ENCODE data around the gene PLA2R1.
A peak's percentile ranks its signal among the peaks of the same experiment; 100 is the strongest.
"Not testable (repeated sequence)": the region's sequence is repeated elsewhere in the genome, so short reads cannot be mapped to it uniquely, and the experiment has no call there.

The PLA2R1 gene

GRCh38 chr2:159982270-159982669 is 80.1 kb downstream of the PLA2R1 start:
- DNase-seq, result no peak

- DNase-seq, result no peak
These were observed 85.8 kb downstream of the PLA2R1 start for GRCh38 chr2:159976527-159977160.

DNA sequence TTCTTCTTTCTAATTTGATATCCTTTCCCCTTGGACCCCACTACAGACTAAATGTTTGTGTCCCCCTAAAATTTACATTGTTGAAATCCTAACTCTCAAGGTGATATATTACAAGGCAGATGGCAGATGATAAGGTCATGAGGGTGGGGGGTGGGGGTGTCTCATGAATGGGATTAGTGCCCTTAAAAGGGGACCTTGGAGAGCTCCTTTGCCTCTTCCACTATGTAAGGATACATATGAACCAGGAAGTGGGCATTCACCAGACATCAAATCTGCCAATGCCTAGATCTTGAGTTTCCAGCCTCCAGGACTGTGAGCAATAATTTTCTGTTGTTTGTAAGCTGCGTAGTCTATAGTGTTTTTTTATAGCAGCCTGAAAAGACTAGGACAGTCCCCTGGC is 89.1 kb downstream of the PLA2R1 start:
- no peak for DNase-seq

DNA sequence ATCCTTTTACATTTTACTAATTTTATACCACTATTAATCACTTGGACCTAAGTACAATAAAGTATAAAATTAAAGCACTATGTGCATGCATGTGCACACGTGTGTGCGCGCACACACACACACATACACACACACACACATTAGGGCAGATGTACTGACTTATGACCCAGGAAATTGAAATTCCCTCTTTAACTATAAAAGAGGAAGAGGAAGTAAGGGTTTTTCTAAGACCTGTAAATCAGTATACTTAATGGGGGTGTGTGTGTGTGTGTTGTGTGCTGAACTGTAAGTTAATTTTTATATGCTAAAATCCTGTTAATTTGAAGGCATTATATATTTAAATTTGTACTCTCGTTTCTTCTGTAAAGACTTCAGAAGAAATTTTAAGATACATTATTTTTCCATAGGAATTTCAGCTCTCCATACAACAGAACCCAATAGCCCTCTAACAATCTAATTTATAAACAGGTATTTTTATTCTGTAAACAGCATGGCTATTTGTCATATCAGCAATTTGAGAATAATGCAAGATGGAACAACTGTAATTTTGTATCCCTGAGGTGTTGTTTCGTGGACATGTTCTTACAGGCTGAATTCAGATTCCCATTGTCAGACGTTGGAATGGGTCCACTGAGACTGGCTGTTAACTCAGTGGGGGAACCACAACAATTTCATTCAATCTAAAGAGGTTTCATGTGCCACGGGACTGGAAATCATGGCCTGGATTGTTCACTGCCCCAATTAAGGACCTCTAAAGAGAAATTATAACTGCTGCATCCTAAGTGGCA is 90.9 kb downstream of the PLA2R1 start:
- DNase-seq, result no peak

GRCh38 chr2:159970548-159970947 is 91.9 kb downstream of the PLA2R1 start:
- DNase-seq, result not testable (repeated sequence)

GRCh38 chr2:159968279-159968900 is 94.0 kb downstream of the PLA2R1 start:
- peak in 1 of 5 donors; percentile 6 for DNase-seq

DNA sequence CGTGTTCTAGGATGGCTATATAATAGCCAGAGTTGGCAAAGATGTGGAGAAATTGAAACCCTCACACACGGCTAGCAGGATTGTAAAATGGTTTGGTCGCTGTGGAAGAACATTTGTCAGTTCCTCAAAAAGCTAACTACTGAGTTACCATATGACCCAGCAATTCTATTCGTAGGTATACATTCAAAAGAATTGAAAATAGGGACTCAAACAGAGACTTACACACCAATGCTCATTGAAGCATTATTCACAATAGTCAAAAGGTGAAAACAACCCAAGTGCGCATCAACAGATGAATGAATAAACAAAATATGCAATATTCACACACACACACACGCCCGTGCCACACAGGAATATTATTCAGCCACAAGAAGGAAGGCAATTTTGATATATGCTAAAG is 98.7 kb downstream of the PLA2R1 start:
- DNase-seq, result no peak

DNA sequence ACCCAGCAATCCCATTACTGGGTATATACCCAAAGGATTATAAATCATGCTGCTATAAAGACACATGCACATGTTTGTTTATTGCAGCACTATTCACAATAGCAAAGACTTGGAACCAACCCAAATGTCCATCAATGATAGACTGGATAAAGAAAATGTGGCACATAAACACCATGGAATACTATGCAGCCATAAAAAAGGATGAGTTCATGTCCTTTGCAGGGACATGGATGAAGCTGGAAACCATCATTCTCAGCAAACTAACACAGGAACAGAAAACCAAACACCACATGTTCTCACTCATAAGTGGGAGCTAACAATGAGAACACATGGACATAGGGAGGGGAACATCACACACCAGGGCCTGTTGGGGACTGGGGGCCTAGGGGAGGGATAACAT is 99.9 kb downstream of the PLA2R1 start:
- not testable (repeated sequence) for DNase-seq

DNA sequence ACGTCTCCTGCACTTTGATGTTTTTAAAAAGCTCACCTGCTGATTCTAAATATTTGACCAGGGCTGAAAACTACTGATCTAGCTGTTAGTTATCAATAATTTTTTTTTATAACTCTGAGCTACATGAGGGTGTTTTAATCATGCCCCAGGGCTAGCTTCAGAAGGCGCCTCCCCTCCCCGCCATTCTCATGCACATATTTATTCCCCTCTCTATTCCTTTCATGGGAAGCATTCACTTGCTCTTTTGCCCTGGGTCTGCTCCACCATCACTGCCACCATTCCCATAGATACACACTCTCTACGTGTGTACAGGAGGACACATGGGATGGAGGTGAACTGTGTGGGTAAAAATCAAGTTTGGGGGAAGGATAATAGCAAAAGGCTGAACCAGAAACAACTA is 101.0 kb downstream of the PLA2R1 start:
- DNase-seq, result no peak

GRCh38 chr2:159961037-159961436 is 101.4 kb downstream of the PLA2R1 start:
- no peak for DNase-seq

DNA sequence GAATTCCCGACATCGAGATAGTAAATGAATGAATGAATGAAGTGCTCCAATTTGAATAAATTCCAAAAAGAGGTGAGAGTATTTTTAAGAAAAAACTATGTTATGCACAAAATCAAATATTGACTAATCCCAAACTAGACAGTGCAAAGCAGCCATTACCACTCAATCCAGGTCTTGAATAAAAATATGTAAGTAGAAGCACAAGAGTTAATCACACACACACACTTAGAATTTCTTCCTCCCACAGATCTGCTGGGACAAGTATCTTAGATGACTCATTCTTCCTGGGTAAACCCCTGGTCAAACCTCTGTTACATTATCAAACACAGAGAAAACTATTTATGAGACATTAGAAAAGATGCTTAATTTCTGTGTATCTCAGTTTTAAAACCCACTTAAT is 102.0 kb downstream of the PLA2R1 start:
- DNase-seq, result peak in 1 of 5 donors; percentile 16

DNA sequence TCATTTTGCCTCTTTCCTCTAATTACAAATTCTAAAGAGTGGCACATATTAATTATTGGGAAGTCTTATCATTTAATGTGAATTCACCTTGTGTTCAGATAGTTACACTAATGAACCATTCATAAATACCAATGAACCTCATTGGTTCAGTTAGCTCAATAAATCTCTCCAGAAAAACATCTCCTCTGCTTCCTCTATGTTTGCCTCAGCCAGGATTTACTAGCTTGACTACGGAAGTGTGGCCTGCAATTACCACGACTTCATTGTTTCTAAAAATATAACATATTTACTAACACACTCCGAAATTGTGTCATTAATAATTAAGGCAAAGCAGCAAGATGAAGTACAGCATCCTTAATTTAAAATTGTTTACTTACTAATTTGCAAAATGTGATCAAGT is 103.3 kb downstream of the PLA2R1 start:
- DNase-seq, result no peak

DNA sequence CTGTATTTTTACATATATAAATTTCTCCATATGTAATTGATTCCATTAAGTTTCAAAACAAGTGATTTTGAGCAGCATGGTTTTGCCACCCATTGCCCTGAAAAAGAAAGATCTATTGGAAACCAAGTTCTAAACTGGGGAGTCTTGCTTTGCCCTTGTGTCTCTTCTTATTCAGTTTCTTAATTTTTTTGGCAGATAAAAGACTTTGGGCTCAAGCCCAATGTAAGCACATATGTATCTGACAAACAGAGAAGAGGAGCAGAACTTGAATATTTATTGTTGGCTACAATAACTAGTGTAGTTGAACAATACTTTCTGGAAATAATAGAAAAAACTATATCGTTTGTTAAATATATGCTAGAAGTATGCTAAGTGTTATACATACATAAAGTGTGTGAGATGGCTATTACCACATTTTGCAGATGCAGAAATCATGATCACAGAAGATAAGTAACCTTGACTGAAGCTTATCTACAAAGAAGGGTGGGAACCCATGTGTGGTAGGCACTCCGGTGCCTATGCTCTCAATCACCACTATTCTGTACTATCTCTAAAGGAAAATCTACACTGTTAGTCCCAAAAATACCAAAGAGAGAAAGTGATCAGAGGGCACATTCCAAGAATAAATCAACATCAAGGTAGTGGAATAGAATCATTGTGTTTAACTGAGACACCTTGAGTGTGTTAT is 109.1 kb downstream of the PLA2R1 start:
- DNase-seq, result no peak

DNA sequence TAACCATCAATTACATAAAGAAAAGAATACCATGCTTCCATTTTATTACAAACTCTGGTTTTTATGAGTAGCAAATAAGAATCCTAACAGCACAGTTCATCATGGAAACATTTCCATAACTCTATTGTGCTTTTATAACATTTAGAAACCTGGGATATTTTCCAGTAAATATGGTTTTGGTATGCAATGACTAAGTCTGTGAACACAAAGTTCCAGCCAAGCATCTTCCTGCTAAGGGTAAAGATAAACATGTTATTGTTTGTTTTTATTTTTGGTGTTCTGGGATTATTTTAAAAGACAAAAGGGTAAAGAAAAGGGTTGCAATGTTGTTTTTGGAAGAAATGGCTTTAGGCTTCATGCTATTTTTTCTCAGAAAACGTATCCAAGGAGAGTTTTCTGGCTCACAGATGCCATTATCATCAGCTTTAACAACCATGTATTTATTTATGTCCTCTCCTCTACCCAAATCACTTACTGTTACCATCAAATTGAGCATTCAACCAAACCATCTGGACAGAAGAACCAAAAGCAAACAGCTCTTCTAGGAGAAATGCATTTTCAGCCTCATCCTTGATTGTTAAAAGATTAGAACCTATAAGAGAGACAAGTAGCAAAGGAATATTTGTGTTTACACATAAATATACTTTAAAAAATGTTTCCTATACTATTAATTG is 116.0 kb downstream of the PLA2R1 start:
- no peak for DNase-seq

DNA sequence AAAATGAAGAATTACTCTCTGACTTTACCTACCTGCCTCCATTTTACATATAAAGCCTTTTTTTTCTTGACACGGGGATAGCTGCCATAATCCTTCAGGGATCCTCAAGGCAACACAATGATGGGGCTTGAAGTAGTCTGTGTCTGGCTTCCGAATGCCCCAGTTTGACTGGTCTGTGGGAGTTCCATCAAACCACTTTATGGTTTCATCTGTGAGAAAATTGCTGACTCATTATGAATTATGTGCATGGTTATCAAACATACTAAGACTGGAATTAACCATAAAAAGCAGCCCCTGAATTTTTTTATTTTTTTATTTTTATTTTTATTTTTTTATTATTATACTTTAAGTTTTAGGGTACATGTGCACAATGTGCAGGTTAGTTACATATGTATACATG is 117.5 kb downstream of the PLA2R1 start:
- DNase-seq, result no peak

DNA sequence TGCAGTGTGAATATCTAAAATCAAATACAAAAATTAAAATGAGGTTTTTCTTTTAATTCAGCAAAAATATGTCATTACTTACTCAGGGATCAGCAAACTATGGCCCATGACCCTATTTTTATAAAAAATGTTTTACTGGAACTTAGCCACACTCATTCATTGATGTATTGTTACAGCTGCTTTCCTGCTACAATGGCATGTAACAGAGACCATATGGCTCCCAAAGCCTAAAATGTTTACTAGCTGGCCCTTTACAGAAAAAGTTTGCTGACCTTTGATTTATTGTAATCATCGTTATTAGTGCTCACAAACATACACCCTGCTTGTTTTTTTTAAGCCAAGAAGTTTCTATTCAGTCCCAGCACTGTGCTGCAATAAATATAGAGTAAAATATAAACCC is 120.3 kb downstream of the PLA2R1 start:
- DNase-seq, result no peak

- no peak for DNase-seq
These were observed 120.7 kb downstream of the PLA2R1 start for GRCh38 chr2:159941729-159942128.

GRCh38 chr2:159939946-159940345 is 122.5 kb downstream of the PLA2R1 start:
- DNase-seq, result no peak

DNA sequence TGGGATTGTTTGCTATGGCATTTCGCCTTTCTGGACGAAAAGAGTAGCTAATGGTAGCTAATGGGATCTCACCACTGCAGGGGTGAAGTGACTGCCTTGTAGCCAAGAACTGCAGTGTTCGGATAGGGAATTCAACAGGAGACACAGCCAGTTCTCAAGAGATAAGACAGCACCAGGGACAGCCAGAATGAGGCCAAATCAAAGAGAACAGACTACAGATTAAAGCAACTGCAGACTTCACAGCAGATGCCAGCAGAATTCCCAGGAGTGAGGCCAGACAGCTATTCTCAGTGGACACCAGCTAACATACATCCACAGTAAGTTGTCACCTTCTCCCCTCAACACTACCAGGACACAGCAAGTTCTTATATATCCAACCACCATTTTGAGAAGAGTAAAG is 124.0 kb downstream of the PLA2R1 start:
- no peak for DNase-seq

- no peak for DNase-seq
These were observed 125.9 kb downstream of the PLA2R1 start for GRCh38 chr2:159936471-159936870.

DNA sequence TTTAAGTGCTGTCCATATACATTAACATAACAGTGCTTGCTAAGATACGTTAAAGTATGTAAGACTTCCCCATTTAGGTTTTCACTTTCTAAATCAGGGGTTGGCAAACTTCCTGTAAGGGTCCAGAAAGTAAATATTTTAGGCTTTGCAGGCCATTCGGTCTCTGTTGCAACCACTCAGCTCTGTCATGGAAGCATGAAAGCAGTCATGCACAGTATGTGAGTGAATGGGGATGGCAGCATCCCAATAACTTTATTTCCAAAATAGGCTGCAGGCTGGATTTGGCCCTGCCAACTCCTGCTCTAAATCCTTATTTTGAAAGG is 128.7 kb downstream of the PLA2R1 start:
- DNase-seq, result no peak

DNA sequence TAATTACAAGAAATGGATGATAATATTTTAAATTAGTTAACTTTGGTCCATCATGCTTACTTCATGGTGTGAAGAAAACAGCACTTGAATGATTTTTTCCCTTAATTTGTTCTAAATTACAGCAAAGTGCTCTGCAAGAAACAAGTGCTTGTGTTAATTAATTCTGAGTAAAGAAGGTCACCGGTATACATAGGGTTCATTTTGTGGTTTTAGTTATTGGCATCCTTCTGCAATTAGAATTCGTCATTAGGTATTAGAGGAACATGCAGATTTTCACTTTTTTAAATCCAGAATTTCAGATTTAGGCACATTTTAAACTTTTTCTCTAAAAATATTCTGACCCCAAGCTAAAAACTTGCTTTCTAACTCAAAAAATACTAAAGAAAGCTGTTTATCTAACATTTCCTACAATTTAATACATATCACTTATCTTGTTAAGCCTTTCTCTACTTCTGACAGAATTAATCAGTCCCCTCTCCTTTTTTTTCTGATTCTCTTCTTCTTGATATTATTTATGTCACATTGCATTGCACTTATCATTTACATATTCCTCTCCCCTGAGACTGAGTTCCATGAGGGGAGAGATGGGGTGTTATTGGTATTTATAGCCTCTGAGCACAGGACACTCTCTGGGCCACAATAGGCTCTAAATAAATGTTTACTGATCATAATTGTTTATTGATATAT is 129.2 kb downstream of the PLA2R1 start:
- no peak for DNase-seq
